GM23338 (cell line): ENCODE data around the gene ZBTB46. TPM values are rescaled to one million over a fixed set of nuclear protein-coding genes. Genes with fewer than 3 reads are reported as not detected.

Experiments used
- ATAC-seq: fragments of 200-7000 bp; cut with Tn5 transposase; 3 replicates; pipeline ENCODE4 v1.9.1; 2020
- DNase-seq: peaks from one replicate; pipeline ENCODE4 v3.0.0-alpha.2; 2015; ENCODE audit warnings: low spot score
- H2AFZ ChIP-seq: fragments of 200-600 bp; sonication (generic); 2 replicates; pipeline ENCODE4 v1.8.0; 2016; ENCODE audit warnings: antibody characterized with exemption, mild to moderate bottlenecking, moderate library complexity
- H3F3A ChIP-seq: fragments of 200-600 bp; sonication (generic); replicated peaks from 2 replicates; pipeline ENCODE4 v1.8.0; 2017; ENCODE audit warnings: antibody characterized with exemption, mixed run types, low read depth
- H3K27ac ChIP-seq: fragments of 200-600 bp; sonication (generic); 2 replicates; pipeline ENCODE4 v1.6.1; 2016; ENCODE audit warnings: low read depth
- H3K27me3 ChIP-seq: fragments of 200-600 bp; sonication (generic); 2 replicates; pipeline ENCODE4 v1.8.0; 2016; ENCODE audit warnings: mild to moderate bottlenecking, mixed run types, moderate library complexity; ENCODE audit not compliant: insufficient read depth
- H3K36me3 ChIP-seq: fragments of 200-600 bp; sonication (generic); 2 replicates; pipeline ENCODE4 v1.8.0; 2016; ENCODE audit warnings: mild to moderate bottlenecking; ENCODE audit not compliant: insufficient read depth
- H3K4me1 ChIP-seq: fragments of 200-600 bp; sonication (generic); 2 replicates; pipeline ENCODE4 v1.8.0; 2016; ENCODE audit warnings: mild to moderate bottlenecking, moderate library complexity; ENCODE audit not compliant: insufficient read depth
- H3K4me2 ChIP-seq: fragments of 200-600 bp; sonication (generic); 2 replicates; pipeline ENCODE4 v1.7.1; 2017; ENCODE audit warnings: mixed run types
- H3K4me3 ChIP-seq: fragments of 200-600 bp; sonication (generic); 2 replicates; pipeline ENCODE4 v1.6.1; 2016; ENCODE audit warnings: mixed run types
- H3K79me2 ChIP-seq: fragments of 200-600 bp; sonication (generic); replicated peaks from 2 replicates; pipeline ENCODE4 v1.8.0; 2017; ENCODE audit warnings: mild to moderate bottlenecking; ENCODE audit not compliant: insufficient read depth
- H3K9me2 ChIP-seq: fragments of 200-600 bp; sonication (generic); 2 replicates; pipeline ENCODE4 v1.8.0; 2017; ENCODE audit not compliant: insufficient read depth
- H4K20me1 ChIP-seq: fragments of 200-600 bp; sonication (generic); replicated peaks from 2 replicates; pipeline ENCODE4 v1.8.0; 2017; ENCODE audit warnings: mild to moderate bottlenecking; ENCODE audit not compliant: insufficient read depth
- H3K27ac Mint-ChIP-seq: 2 replicates; pipeline ENCODE4 v1.8.0; 2020; ENCODE audit warnings: inconsistent platforms, mild to moderate bottlenecking, moderate library complexity, mixed read lengths
- H3K27me3 Mint-ChIP-seq: 3 replicates; pipeline ENCODE4 v1.8.0; 2022; ENCODE audit warnings: low read depth, mild to moderate bottlenecking, moderate library complexity, mixed read lengths, inconsistent platforms; ENCODE audit not compliant: insufficient read depth, poor library complexity
- H3K36me3 Mint-ChIP-seq: 3 replicates; pipeline ENCODE4 v1.8.0; 2021; ENCODE audit warnings: low read depth, mild to moderate bottlenecking, inconsistent platforms, moderate library complexity, mixed read lengths
- H3K4me1 Mint-ChIP-seq: 3 replicates; pipeline ENCODE4 v1.8.0; 2020; ENCODE audit warnings: mild to moderate bottlenecking, inconsistent platforms, mixed read lengths
- H3K4me3 Mint-ChIP-seq: 3 replicates; pipeline ENCODE4 v1.8.0; 2021; ENCODE audit warnings: moderate library complexity, mild to moderate bottlenecking, inconsistent platforms, mixed read lengths
- H3K9me3 Mint-ChIP-seq: 3 replicates; pipeline ENCODE4 v1.8.0; 2020; ENCODE audit warnings: moderate library complexity, mild to moderate bottlenecking, inconsistent platforms, mixed read lengths
- JUNB ChIP-seq: IDR thresholded peaks from one replicate; pipeline ENCODE4 v1.6.1; 2016; ENCODE audit warnings: antibody characterized with exemption; ENCODE audit not compliant: unreplicated experiment
- NANOG ChIP-seq: IDR thresholded peaks from 2 replicates; pipeline ENCODE4 v1.6.1; 2016; ENCODE audit warnings: antibody characterized with exemption, borderline replicate concordance
- ZNF331 ChIP-seq: fragments of 250-450 bp; sonication (Bioruptor Pico); IDR thresholded peaks from 2 replicates; pipeline ENCODE4 v1.5.0; 2020; ENCODE audit warnings: low read depth, mild to moderate bottlenecking, moderate library complexity
- polyA plus RNA-seq: library from polyadenylated mRNA; unstranded; fragments of >200 nt; fragmentation: Nextera tagmentation; extraction: Ambion mirVana; gene quantifications from 2 replicates; pipeline ENCODE4 v1.2.1, GENCODE V29; 2016
- total RNA-seq: library from RNA; depleted of rRNA; stranded (reverse); fragments of >200 nt; shearing (Covaris generic); gene quantifications from 2 replicates; pipeline ENCODE4 v1.2.3, GENCODE V29; 2014
- TF ChIP-seq, protein P1 (sequence below), 2 experiments: fragments of 200-600 bp in 1 of 2; sonication (generic) in 1 of 2; conservative IDR thresholded peaks; 2 replicates each; pipeline versions ENCODE4 v1.5.1 to v1.6.1; 2016 to 2017; ENCODE audit warnings: antibody characterized with exemption in 2 of 2, low read depth in 2 of 2, mild to moderate bottlenecking in 2 of 2, moderate library complexity in 1 of 2
- TF ChIP-seq, protein P2 (sequence below): fragments of 250-450 bp; sonication (Bioruptor Pico); IDR thresholded peaks from 2 replicates; pipeline ENCODE4 v1.5.0; 2020; ENCODE audit warnings: mild to moderate bottlenecking, moderate library complexity

ZBTB46 gene
- total and polyA plus RNA-seq, 2 experiments from 2014 or later: 3.2 to 26.9 TPM

DNA sequence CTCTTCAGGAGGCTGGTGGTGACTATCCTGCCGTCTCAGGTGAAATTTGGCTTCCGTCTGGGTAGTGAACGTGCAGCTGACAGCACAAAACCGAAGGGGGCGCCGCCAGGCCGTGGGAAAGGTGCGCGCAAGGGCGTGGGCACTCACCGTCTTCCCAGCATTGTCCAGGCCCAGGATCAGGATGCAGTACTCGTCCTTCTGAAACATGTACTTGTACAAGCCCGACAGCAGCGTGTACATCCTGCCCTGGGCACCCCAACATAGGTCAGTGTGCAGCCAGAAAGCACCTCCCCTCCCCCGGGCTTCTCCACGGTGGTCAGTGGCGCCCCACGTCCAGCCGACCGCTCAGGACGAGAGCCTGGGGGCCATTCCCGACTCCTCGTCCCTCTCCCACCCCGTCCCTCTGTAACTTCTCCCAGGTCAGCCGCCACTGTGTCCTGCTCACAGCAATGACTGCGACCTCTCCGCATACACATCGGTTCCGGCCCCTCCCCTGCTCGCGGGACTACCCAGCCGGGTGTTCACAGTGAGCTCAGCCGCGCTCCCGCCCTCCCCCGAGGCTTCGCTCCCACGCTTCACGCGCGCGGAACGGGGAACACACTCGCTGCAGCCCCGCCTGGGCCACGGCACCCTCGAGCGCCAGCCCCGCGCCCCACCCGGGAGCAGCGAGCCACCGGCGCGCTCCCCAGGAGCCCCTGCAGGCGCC is 124.1 kb downstream of the ZBTB46 start:
- peak overlapping the region; percentile 88 for H3K4me3 Mint-ChIP-seq
- H3K27ac Mint-ChIP-seq: no peak overlapping the region
- Histone ChIP-seq H3K9me2 (no peaks in the 10 kb centered on the region), H3K79me2 (peaks cover 43% of the 10 kb centered on the region), H3F3A (peaks cover 11% of the 10 kb centered on the region; the same call in 1 of the 2 replicates), H2AFZ (no peak overlapping the region), H3K27me3 (no peaks in the 10 kb centered on the region), H3K36me3 (no peaks in the 10 kb centered on the region), H3K27ac (no peak overlapping the region), H3K4me3 (peak overlapping the region; percentile 85), H4K20me1 (peaks cover 14% of the 10 kb centered on the region), H3K4me1 (no peaks in the 10 kb centered on the region; the same call in 1 of the 2 replicates), H3K4me2 (peak overlapping the region; percentile 93)
- H3K4me1 Mint-ChIP-seq: peaks cover 10% of the 10 kb centered on the region
- H3K36me3 Mint-ChIP-seq: peaks cover 42% of the 10 kb centered on the region
- no peak for TF ChIP-seq ZNF331 (CRISPR knock-in tag)
- TF ChIP-seq, protein P1, sequence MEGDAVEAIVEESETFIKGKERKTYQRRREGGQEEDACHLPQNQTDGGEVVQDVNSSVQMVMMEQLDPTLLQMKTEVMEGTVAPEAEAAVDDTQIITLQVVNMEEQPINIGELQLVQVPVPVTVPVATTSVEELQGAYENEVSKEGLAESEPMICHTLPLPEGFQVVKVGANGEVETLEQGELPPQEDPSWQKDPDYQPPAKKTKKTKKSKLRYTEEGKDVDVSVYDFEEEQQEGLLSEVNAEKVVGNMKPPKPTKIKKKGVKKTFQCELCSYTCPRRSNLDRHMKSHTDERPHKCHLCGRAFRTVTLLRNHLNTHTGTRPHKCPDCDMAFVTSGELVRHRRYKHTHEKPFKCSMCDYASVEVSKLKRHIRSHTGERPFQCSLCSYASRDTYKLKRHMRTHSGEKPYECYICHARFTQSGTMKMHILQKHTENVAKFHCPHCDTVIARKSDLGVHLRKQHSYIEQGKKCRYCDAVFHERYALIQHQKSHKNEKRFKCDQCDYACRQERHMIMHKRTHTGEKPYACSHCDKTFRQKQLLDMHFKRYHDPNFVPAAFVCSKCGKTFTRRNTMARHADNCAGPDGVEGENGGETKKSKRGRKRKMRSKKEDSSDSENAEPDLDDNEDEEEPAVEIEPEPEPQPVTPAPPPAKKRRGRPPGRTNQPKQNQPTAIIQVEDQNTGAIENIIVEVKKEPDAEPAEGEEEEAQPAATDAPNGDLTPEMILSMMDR (conservative IDR thresholded peaks at IDR 0.05; ENCODE audit: low read depth in 2 of 2): peak; percentile 44 to 72
- TF ChIP-seq JUNB: no peak
- TF ChIP-seq NANOG: no peak
- peaks cover 12% of the 10 kb centered on the region for H3K27me3 Mint-ChIP-seq
- no peaks in the 10 kb centered on the region for H3K9me3 Mint-ChIP-seq
- peak; percentile 65 for DNase-seq
- peak; percentile 35 for ATAC-seq

GRCh38 chr20:63706027-63706695 is 124.9 kb downstream of the ZBTB46 start:
- ATAC-seq: no peak
- peaks cover 35% of the 10 kb centered on the region for H3K79me2 ChIP-seq
- no peaks in the 10 kb centered on the region for H3K27me3 ChIP-seq
- no peaks in the 10 kb centered on the region; the same call in 1 of the 2 replicates for H3K4me1 ChIP-seq
- H2AFZ ChIP-seq: no peak overlapping the region
- H3K4me3 ChIP-seq: peak overlapping the region; percentile 85
- TF ChIP-seq, protein P2, sequence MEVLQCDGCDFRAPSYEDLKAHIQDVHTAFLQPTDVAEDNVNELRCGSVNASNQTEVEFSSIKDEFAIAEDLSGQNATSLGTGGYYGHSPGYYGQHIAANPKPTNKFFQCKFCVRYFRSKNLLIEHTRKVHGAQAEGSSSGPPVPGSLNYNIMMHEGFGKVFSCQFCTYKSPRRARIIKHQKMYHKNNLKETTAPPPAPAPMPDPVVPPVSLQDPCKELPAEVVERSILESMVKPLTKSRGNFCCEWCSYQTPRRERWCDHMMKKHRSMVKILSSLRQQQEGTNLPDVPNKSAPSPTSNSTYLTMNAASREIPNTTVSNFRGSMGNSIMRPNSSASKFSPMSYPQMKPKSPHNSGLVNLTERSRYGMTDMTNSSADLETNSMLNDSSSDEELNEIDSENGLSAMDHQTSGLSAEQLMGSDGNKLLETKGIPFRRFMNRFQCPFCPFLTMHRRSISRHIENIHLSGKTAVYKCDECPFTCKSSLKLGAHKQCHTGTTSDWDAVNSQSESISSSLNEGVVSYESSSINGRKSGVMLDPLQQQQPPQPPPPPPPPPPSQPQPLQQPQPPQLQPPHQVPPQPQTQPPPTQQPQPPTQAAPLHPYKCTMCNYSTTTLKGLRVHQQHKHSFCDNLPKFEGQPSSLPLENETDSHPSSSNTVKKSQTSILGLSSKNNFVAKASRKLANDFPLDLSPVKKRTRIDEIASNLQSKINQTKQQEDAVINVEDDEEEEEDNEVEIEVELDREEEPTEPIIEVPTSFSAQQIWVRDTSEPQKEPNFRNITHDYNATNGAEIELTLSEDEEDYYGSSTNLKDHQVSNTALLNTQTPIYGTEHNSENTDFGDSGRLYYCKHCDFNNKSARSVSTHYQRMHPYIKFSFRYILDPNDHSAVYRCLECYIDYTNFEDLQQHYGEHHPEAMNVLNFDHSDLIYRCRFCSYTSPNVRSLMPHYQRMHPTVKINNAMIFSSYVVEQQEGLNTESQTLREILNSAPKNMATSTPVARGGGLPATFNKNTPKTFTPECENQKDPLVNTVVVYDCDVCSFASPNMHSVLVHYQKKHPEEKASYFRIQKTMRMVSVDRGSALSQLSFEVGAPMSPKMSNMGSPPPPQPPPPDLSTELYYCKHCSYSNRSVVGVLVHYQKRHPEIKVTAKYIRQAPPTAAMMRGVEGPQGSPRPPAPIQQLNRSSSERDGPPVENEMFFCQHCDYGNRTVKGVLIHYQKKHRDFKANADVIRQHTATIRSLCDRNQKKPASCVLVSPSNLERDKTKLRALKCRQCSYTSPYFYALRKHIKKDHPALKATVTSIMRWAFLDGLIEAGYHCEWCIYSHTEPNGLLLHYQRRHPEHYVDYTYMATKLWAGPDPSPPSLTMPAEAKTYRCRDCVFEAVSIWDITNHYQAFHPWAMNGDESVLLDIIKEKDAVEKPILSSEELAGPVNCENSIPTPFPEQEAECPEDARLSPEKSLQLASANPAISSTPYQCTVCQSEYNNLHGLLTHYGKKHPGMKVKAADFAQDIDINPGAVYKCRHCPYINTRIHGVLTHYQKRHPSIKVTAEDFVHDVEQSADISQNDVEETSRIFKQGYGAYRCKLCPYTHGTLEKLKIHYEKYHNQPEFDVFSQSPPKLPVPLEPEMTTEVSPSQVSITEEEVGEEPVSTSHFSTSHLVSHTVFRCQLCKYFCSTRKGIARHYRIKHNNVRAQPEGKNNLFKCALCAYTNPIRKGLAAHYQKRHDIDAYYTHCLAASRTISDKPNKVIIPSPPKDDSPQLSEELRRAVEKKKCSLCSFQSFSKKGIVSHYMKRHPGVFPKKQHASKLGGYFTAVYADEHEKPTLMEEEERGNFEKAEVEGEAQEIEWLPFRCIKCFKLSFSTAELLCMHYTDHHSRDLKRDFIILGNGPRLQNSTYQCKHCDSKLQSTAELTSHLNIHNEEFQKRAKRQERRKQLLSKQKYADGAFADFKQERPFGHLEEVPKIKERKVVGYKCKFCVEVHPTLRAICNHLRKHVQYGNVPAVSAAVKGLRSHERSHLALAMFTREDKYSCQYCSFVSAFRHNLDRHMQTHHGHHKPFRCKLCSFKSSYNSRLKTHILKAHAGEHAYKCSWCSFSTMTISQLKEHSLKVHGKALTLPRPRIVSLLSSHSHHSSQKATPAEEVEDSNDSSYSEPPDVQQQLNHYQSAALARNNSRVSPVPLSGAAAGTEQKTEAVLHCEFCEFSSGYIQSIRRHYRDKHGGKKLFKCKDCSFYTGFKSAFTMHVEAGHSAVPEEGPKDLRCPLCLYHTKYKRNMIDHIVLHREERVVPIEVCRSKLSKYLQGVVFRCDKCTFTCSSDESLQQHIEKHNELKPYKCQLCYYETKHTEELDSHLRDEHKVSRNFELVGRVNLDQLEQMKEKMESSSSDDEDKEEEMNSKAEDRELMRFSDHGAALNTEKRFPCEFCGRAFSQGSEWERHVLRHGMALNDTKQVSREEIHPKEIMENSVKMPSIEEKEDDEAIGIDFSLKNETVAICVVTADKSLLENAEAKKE (CRISPR knock-in tag): no peak
- peaks cover 10% of the 10 kb centered on the region for H3K4me1 Mint-ChIP-seq
- peaks cover 11% of the 10 kb centered on the region; the same call in 1 of the 2 replicates for H3F3A ChIP-seq
- H3K36me3 Mint-ChIP-seq: peaks cover 33% of the 10 kb centered on the region
- no peaks in the 10 kb centered on the region for H3K9me2 ChIP-seq
- no peak for DNase-seq
- no peak overlapping the region for H3K27ac ChIP-seq
- peaks cover 14% of the 10 kb centered on the region for H4K20me1 ChIP-seq
- no peak overlapping the region for H3K27ac Mint-ChIP-seq
- H3K4me3 Mint-ChIP-seq: peak overlapping the region; percentile 88
- H3K9me3 Mint-ChIP-seq: no peaks in the 10 kb centered on the region
- H3K27me3 Mint-ChIP-seq: peaks cover 12% of the 10 kb centered on the region
- H3K4me2 ChIP-seq: peak overlapping the region; percentile 93
- H3K36me3 ChIP-seq: no peaks in the 10 kb centered on the region
